Neural cell (in vitro differentiated cells): ENCODE results near the gene ADAMTS2. TPM values are rescaled to one million over a fixed set of nuclear protein-coding genes. Genes with fewer than 3 reads are reported as not detected.

Source experiments
- H2AFZ ChIP-seq: fragments of 200-600, 300-800 bp; sonication (generic), shearing (Covaris generic); 2 replicates; pipeline ENCODE4 v1.6.0; 2014; ENCODE audit warnings: low read depth, mild to moderate bottlenecking, antibody characterized with exemption, low read length, moderate library complexity
- H3F3A ChIP-seq: fragments of 200-600 bp; shearing (Covaris generic); 2 replicates; pipeline ENCODE4 v1.6.1; 2016; ENCODE audit warnings: mild to moderate bottlenecking, moderate library complexity, mixed read lengths, antibody characterized with exemption, low read length; ENCODE audit not compliant: insufficient read depth, poor library complexity, severe bottlenecking
- H3K27ac ChIP-seq: fragments of 200-600, 300-800 bp; sonication (generic), shearing (Covaris generic); 2 replicates; pipeline ENCODE4 v1.5.1; 2014; ENCODE audit warnings: mild to moderate bottlenecking, low read length, moderate library complexity
- H3K27me3 ChIP-seq: fragments of 300-800, 200-600 bp; sonication (generic), shearing (Covaris generic); 2 replicates; pipeline ENCODE4 v1.6.0; 2014; ENCODE audit warnings: mild to moderate bottlenecking, low read depth, low read length, moderate library complexity; ENCODE audit not compliant: insufficient read depth
- H3K36me3 ChIP-seq: fragments of 300-800, 200-600 bp; sonication (generic), shearing (Covaris generic); 2 replicates; pipeline ENCODE4 v1.5.1; 2014; ENCODE audit warnings: mild to moderate bottlenecking, antibody characterized with exemption, low read length, moderate library complexity; ENCODE audit not compliant: insufficient read depth
- H3K4me2 ChIP-seq: fragments of 300-800, 200-600 bp; sonication (generic), shearing (Covaris generic); 2 replicates; pipeline ENCODE4 v1.6.0; 2014; ENCODE audit warnings: mild to moderate bottlenecking, low read length
- H3K4me3 ChIP-seq: fragments of 300-800, 200-600 bp; sonication (generic), shearing (Covaris generic); 2 replicates; pipeline ENCODE4 v1.5.1; 2014; ENCODE audit warnings: mild to moderate bottlenecking, low read length, moderate library complexity
- H3K79me2 ChIP-seq: fragments of 200-600 bp; shearing (Covaris generic); replicated peaks from 2 replicates; pipeline ENCODE4 v1.6.0; 2014; ENCODE audit warnings: mild to moderate bottlenecking, low read length, moderate library complexity; ENCODE audit not compliant: insufficient read depth
- H3K9ac ChIP-seq: fragments of 300-800, 200-600 bp; sonication (generic), shearing (Covaris generic); 2 replicates; pipeline ENCODE4 v1.6.1; 2016; ENCODE audit warnings: mild to moderate bottlenecking, low read length, mixed read lengths
- H3K9me2 ChIP-seq: fragments of 200-600 bp; shearing (Covaris generic); 2 replicates; pipeline ENCODE4 v1.6.1; 2016; ENCODE audit warnings: mild to moderate bottlenecking, low read length, mixed read lengths; ENCODE audit not compliant: insufficient read depth
- H3K9me3 ChIP-seq: fragments of 200-600, 300-800 bp; sonication (generic), shearing (Covaris generic); 2 replicates; pipeline ENCODE4 v1.6.1; 2016; ENCODE audit warnings: mild to moderate bottlenecking, mixed run types, low read length, moderate library complexity, mixed read lengths
- H4K20me1 ChIP-seq: fragments of 200-600 bp; shearing (Covaris generic); 2 replicates; pipeline ENCODE4 v1.6.1; 2016; ENCODE audit warnings: mild to moderate bottlenecking, mixed run types; ENCODE audit not compliant: insufficient read depth
- EP300 ChIP-seq: fragments of 450-650 bp; conservative IDR thresholded peaks from 2 replicates; pipeline ENCODE4 v1.6.1; 2014; ENCODE audit warnings: antibody characterized with exemption, mild to moderate bottlenecking, moderate library complexity; ENCODE audit not compliant: poor library complexity, severe bottlenecking
- EZH2 ChIP-seq: fragments of 200-600, 300-800 bp; shearing (Covaris generic), sonication (generic); IDR thresholded peaks from 2 replicates; pipeline ENCODE4 v1.6.1; 2014; ENCODE audit warnings: antibody characterized with exemption, low read length, borderline replicate concordance, mild to moderate bottlenecking; ENCODE audit not compliant: insufficient read depth, poor library complexity, severe bottlenecking
- MXI1 ChIP-seq: fragments of 450-650 bp; conservative IDR thresholded peaks from 2 replicates; pipeline ENCODE4 v1.6.1; 2014; ENCODE audit warnings: antibody characterized with exemption, mild to moderate bottlenecking; ENCODE audit not compliant: poor library complexity, severe bottlenecking
- POLR2AphosphoS5 ChIP-seq: IDR thresholded peaks from 2 replicates; pipeline ENCODE4 v1.6.1; 2012
- RAD21 ChIP-seq: fragments of 450-650 bp; conservative IDR thresholded peaks from 2 replicates; pipeline ENCODE4 v1.6.1; 2014; ENCODE audit warnings: antibody characterized with exemption, mild to moderate bottlenecking, moderate library complexity
- SMC3 ChIP-seq: fragments of 450-650 bp; conservative IDR thresholded peaks from 2 replicates; pipeline ENCODE4 v1.6.1; 2014; ENCODE audit warnings: antibody characterized with exemption, mild to moderate bottlenecking, moderate library complexity; ENCODE audit not compliant: poor library complexity
- TAF1 ChIP-seq: IDR thresholded peaks from 2 replicates; pipeline ENCODE4 v1.6.1; 2012; ENCODE audit warnings: low read depth
- polyA plus RNA-seq: library from polyadenylated mRNA; depleted of rRNA; stranded (reverse); fragments of >200 nt; gene quantifications from 2 replicates; pipeline ENCODE4 v1.2.3, GENCODE V29; 2014
- TF ChIP-seq, protein P1 (sequence below): IDR thresholded peaks from 2 replicates; pipeline ENCODE4 v1.6.1; 2012; ENCODE audit warnings: borderline replicate concordance
- TF ChIP-seq, protein P2 (sequence below): fragments of 450-650 bp; IDR thresholded peaks from 2 replicates; pipeline ENCODE4 v1.5.1; 2014; ENCODE audit warnings: antibody characterized with exemption, mild to moderate bottlenecking, moderate library complexity; ENCODE audit not compliant: poor library complexity, severe bottlenecking

Gene ADAMTS2
- polyA plus RNA-seq, 1 donor from 2014 or later: 0.61 TPM

DNA sequence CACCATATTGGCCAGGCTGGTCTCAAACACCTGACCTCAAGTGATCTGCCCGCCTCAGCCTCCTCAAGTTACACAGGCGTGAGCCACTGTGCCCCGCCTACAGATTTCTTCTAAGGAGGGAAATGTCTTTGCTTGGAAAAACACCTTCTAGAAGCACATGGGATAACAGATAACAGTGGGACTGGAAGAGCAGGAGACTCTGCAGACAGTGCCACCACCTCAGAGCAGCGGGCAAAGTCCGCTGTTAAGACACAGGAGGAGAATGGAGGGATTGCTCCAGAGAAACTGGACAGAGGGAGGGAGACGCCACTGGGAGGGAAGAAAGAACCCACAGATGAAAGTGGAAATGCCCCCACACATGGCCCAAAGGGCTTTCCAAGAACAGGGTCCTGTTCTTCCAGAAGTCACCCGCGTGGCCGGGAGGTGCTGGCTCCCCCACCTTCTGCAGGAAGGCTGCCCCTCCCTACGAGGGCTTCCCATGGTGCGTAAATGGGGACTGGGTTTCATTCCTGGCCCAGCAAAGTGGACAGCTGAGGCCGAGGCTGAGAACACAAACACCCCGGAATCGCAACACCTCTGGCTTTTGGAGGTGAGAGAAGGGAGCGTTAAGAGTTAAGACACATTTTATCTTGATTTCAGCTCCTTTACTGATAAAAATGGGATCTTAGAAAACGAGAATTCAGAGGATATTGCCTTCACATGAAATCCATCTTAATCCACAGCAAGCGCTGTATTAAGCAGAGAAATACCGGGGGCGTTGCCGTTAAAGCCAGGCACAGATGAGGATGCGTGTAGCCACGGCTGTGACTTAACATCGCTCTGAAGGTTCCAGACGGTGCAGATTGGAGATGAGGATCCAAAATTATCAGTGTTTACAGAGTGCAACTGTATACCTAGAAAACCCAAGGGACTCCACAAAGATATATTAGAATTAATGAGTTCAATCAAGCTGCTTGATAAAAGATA, 11.2 kb downstream of the ADAMTS2 start:
- no peaks in the 10 kb centered on the region for H3K36me3 ChIP-seq
- H4K20me1 ChIP-seq: no peaks in the 10 kb centered on the region
- no peaks in the 10 kb centered on the region for H3K9me2 ChIP-seq
- no peaks in the 10 kb centered on the region for H3K79me2 ChIP-seq
- no peaks in the 10 kb centered on the region for H3F3A ChIP-seq
- H3K9me3 ChIP-seq: no peaks in the 10 kb centered on the region
- no peak overlapping the region for H3K4me3 ChIP-seq
- no peak overlapping the region for H3K4me2 ChIP-seq
- H3K27ac ChIP-seq: no peak overlapping the region
- TF ChIP-seq SMC3: no peak
- no peak for TF ChIP-seq POLR2AphosphoS5
- TF ChIP-seq, protein P1, sequence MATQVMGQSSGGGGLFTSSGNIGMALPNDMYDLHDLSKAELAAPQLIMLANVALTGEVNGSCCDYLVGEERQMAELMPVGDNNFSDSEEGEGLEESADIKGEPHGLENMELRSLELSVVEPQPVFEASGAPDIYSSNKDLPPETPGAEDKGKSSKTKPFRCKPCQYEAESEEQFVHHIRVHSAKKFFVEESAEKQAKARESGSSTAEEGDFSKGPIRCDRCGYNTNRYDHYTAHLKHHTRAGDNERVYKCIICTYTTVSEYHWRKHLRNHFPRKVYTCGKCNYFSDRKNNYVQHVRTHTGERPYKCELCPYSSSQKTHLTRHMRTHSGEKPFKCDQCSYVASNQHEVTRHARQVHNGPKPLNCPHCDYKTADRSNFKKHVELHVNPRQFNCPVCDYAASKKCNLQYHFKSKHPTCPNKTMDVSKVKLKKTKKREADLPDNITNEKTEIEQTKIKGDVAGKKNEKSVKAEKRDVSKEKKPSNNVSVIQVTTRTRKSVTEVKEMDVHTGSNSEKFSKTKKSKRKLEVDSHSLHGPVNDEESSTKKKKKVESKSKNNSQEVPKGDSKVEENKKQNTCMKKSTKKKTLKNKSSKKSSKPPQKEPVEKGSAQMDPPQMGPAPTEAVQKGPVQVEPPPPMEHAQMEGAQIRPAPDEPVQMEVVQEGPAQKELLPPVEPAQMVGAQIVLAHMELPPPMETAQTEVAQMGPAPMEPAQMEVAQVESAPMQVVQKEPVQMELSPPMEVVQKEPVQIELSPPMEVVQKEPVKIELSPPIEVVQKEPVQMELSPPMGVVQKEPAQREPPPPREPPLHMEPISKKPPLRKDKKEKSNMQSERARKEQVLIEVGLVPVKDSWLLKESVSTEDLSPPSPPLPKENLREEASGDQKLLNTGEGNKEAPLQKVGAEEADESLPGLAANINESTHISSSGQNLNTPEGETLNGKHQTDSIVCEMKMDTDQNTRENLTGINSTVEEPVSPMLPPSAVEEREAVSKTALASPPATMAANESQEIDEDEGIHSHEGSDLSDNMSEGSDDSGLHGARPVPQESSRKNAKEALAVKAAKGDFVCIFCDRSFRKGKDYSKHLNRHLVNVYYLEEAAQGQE: no peak
- no peak for TF ChIP-seq RAD21
- TF ChIP-seq MXI1: no peak
- no peak for TF ChIP-seq EP300
- TF ChIP-seq, protein P2, sequence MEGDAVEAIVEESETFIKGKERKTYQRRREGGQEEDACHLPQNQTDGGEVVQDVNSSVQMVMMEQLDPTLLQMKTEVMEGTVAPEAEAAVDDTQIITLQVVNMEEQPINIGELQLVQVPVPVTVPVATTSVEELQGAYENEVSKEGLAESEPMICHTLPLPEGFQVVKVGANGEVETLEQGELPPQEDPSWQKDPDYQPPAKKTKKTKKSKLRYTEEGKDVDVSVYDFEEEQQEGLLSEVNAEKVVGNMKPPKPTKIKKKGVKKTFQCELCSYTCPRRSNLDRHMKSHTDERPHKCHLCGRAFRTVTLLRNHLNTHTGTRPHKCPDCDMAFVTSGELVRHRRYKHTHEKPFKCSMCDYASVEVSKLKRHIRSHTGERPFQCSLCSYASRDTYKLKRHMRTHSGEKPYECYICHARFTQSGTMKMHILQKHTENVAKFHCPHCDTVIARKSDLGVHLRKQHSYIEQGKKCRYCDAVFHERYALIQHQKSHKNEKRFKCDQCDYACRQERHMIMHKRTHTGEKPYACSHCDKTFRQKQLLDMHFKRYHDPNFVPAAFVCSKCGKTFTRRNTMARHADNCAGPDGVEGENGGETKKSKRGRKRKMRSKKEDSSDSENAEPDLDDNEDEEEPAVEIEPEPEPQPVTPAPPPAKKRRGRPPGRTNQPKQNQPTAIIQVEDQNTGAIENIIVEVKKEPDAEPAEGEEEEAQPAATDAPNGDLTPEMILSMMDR: no peak
- TF ChIP-seq EZH2: no peak
- no peak for TF ChIP-seq TAF1
- no peak overlapping the region for H3K9ac ChIP-seq
- H3K27me3 ChIP-seq: no peaks in the 10 kb centered on the region
- H2AFZ ChIP-seq: no peak overlapping the region

DNA sequence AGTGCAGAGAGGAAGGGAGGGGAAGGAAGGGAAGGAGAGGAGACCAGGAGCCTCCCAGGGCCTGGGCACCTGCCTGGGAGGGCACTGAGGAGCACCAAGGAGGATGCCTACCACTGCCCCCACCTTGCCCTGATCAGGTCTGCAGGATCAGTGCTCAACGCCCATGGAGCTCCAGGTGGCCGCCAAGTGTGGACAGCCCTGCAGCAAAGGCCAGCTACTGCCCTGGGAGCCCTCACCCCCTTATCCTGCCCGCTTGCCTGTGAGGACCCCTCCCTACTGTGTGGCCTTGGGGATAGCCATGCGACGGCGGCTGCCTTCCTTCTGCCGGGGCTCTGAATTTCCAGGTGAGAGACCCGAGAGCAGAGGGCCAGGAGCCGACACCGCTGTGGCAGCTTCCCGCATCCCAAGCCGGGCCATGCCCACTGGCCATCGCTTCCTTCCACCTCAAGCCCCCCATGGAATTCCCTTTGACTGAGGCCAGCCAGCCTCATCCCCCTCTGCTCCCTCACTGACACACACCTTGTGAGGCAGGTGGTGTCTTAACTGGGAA, 12.4 kb downstream of the ADAMTS2 start:
- Histone ChIP-seq H3F3A (no peaks in the 10 kb centered on the region), H3K9me3 (no peaks in the 10 kb centered on the region), H3K27ac (no peak overlapping the region), H2AFZ (no peak overlapping the region), H3K9ac (no peak overlapping the region), H4K20me1 (no peaks in the 10 kb centered on the region), H3K36me3 (no peaks in the 10 kb centered on the region), H3K27me3 (no peaks in the 10 kb centered on the region), H3K9me2 (no peaks in the 10 kb centered on the region), H3K79me2 (no peaks in the 10 kb centered on the region), H3K4me2 (no peak overlapping the region), H3K4me3 (no peak overlapping the region)
- TF ChIP-seq, protein P1: no peak
- TF ChIP-seq POLR2AphosphoS5 (no peak), RAD21 (no peak), TAF1 (no peak), EZH2 (no peak), SMC3 (no peak), EP300 (no peak), MXI1 (no peak)
- TF ChIP-seq, protein P2: no peak
